Testis (tissue), 2 donors: ENCODE measurements around the gene SLC35G1.

ENCODE experiments used
- POLR2A ChIP-seq: fragments of 450-650 bp; IDR thresholded peaks from one replicate; pipeline ENCODE4 v1.6.1; 2017; ENCODE audit warnings: antibody characterized with exemption, mild to moderate bottlenecking, moderate library complexity
- TF ChIP-seq, protein P1 (sequence below), 3 experiments: fragments of 450-650 bp in 2 of 3; fragments of 200-600 bp in 1 of 3; sonication (generic) in 1 of 3; IDR thresholded peaks; one replicate each; pipeline ENCODE4 v1.5.1; 2016 to 2019; ENCODE audit warnings: antibody characterized with exemption in 3 of 3, mild to moderate bottlenecking in 2 of 3, moderate library complexity in 1 of 3

DNA sequence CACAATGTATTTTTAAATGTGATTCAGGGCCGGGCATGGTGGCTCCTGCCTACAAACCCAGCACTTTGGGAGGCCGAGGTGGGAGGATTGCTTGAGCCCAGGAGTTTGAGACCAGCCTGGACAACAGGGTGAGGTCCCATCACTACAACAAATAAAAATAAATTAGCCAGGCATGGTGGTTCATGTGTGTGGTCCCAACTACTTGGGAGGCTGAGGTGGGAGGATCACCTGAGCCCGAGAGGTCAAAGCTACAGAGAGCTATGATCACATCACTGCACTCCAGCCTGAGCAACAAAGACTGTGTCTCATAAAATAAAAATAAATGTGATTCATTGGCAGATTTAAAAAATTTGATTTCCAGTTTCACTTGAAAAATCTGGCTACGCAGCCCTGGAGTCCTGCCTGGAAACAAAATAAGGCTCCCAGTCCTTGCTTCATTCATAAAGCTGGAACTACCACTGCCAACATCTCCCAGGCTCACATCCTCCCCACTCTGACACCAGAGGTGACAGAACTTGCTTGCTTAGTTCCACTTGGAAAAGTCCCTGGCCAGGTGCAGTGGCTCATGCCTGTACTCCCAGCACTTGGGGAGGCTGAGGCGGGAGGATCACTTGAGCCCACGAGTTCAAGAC lies 27.9 kb upstream of the SLC35G1 start:
- TF ChIP-seq, protein P1, sequence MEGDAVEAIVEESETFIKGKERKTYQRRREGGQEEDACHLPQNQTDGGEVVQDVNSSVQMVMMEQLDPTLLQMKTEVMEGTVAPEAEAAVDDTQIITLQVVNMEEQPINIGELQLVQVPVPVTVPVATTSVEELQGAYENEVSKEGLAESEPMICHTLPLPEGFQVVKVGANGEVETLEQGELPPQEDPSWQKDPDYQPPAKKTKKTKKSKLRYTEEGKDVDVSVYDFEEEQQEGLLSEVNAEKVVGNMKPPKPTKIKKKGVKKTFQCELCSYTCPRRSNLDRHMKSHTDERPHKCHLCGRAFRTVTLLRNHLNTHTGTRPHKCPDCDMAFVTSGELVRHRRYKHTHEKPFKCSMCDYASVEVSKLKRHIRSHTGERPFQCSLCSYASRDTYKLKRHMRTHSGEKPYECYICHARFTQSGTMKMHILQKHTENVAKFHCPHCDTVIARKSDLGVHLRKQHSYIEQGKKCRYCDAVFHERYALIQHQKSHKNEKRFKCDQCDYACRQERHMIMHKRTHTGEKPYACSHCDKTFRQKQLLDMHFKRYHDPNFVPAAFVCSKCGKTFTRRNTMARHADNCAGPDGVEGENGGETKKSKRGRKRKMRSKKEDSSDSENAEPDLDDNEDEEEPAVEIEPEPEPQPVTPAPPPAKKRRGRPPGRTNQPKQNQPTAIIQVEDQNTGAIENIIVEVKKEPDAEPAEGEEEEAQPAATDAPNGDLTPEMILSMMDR (IDR thresholded peaks at IDR 0.05), result no peak
- TF ChIP-seq POLR2A, result no peak
